ENCODE data around the gene EFL1. TPM values are rescaled to one million over a fixed set of nuclear protein-coding genes. Genes with fewer than 3 reads are reported as not detected.

The EFL1 gene
- total and polyA plus RNA-seq, 2 donors (not counting 3 experiments of a cell fraction or from before 2014, with no cell fraction given), result 6.6 to 21.9 TPM

GRCh38 chr15:82298032-82298431 lies 35.5 kb upstream of the EFL1 start:
- Histone ChIP-seq H3K36me3 (ENCODE audit: control insufficient read depth in 2 of 2, extremely low read depth in 1 of 2, insufficient read depth in 2 of 2, low read length in 2 of 2) (no peaks in the 10 kb centered on the region), H3K9ac (replicated peaks; ENCODE audit: extremely low read depth, insufficient read depth, low read length) (no peak overlapping the region), H3K4me1 (ENCODE audit: control insufficient read depth, extremely low read depth, insufficient read depth, low read length) (no peaks in the 10 kb centered on the region), H3K27ac (ENCODE audit: insufficient read depth, low read depth, low read length) (no peak overlapping the region), H3K9me1 (replicated peaks; ENCODE audit: control insufficient read depth, extremely low read depth, insufficient read depth, low read length) (no peaks in the 10 kb centered on the region), H3K9me3 (replicated peaks; ENCODE audit: control insufficient read depth, insufficient read depth, low read length) (no peaks in the 10 kb centered on the region), H4K20me1 (replicated peaks; ENCODE audit: control insufficient read depth, extremely low read depth, insufficient read depth, low read length) (no peaks in the 10 kb centered on the region), H2AFZ (ENCODE audit: low read depth, low read length) (no peak overlapping the region), H3K79me2 (ENCODE audit: control insufficient read depth, insufficient read depth, low read length) (no peaks in the 10 kb centered on the region), H3K4me3 (replicated peaks in 1 of 3; ENCODE audit: insufficient read depth in 1 of 3, low read depth in 1 of 3, low read length in 3 of 3) (no peak overlapping the region), H3K27me3 (ENCODE audit: control insufficient read depth in 2 of 2, insufficient read depth in 2 of 2, low read length in 2 of 2) (no peaks in the 10 kb centered on the region), H3K4me2 (ENCODE audit: insufficient read depth, low read length) (no peak overlapping the region)
- TF ChIP-seq CTCF (IDR thresholded peaks at IDR 0.05; ENCODE audit: extremely low read depth in 1 of 2, insufficient read depth in 1 of 2, low read depth in 1 of 2, low read length in 2 of 2) (no peak), JUN (IDR thresholded peaks at IDR 0.05; ENCODE audit: borderline replicate concordance, insufficient read depth, insufficient read length, low read depth) (no peak), EZH2 (IDR thresholded peaks at IDR 0.05; ENCODE audit: borderline replicate concordance, low read depth, low read length, severe bottlenecking) (no peak), POLR2AphosphoS5 (IDR thresholded peaks at IDR 0.05; ENCODE audit: insufficient read depth, low read depth, low read length) (no peak), POLR2A (IDR thresholded peaks at IDR 0.05; ENCODE audit: low read depth, low read length) (no peak), MYC (IDR thresholded peaks at IDR 0.05; ENCODE audit: low read depth, low read length) (no peak)
- TF ChIP-seq, protein P1, sequence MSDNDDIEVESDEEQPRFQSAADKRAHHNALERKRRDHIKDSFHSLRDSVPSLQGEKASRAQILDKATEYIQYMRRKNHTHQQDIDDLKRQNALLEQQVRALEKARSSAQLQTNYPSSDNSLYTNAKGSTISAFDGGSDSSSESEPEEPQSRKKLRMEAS (IDR thresholded peaks at IDR 0.05; ENCODE audit: insufficient read depth, insufficient read length), result no peak
- dilution Hi-C loops (cut with MboI; ENCODE audit: extremely low pct_ligation_motif_present, low sequenced_read_pairs) (no loop called here), intact Hi-C loops (cut with micrococcal nuclease) (no loop called here)
- no TSS peak for BruUV-seq (replicated peaks)
- ChIA-PET POLR2A (no interaction called here), CTCF (no interaction called here)
- no peak for DNase-seq (ENCODE audit: low read depth, low spot score)
- no peak for FAIRE-seq

All from endothelial cell of umbilical vein (primary cell).